Measurements from ENCODE around the gene UNC5B.

- TF ChIP-seq CTCF (IDR thresholded peaks at IDR 0.05) (no peak), ZNF423 (CRISPR knock-in tag; IDR thresholded peaks at IDR 0.05) (no peak), SP1 (CRISPR knock-in tag; conservative IDR thresholded peaks at IDR 0.05) (no peak), CREM (CRISPR knock-in tag; IDR thresholded peaks at IDR 0.05) (no peak), ATF3 (CRISPR knock-in tag; conservative IDR thresholded peaks at IDR 0.05) (no peak), PREB (CRISPR knock-in tag; IDR thresholded peaks at IDR 0.05; ENCODE audit: borderline replicate concordance) (no peak)
Measured at GRCh38 chr10:71299071-71299785, 86.9 kb downstream of the UNC5B start.

All from WTC11 (cell line).